Fibroblast of lung (primary cell): ENCODE results near the gene ZNF556.

Experiments
- CTCF ChIP-seq, 2 donors: IDR thresholded peaks in 1 of 2; conservative IDR thresholded peaks in 1 of 2; 1 replicate in 1 of 2; 2 replicates in 1 of 2; pipeline ENCODE4 v1.5.1; 2011 to 2012; ENCODE audit warnings: low read length in 2 of 2, control low read depth in 1 of 2, inconsistent platforms in 1 of 2, low read depth in 1 of 2, mild to moderate bottlenecking in 1 of 2
- EZH2 ChIP-seq: IDR thresholded peaks from 2 replicates; pipeline ENCODE4 v1.5.1; 2012; ENCODE audit warnings: low read length, control low read depth, mild to moderate bottlenecking; ENCODE audit errors: missing control alignments

- TF ChIP-seq CTCF (conservative IDR thresholded peaks at IDR 0.05 in 1 of 2, IDR thresholded peaks at IDR 0.05 in 1 of 2; ENCODE audit: low read depth in 1 of 2, low read length in 2 of 2) = no peak
- no peak for TF ChIP-seq EZH2
Measured at GRCh38 chr19:2858864-2859263, 8.3 kb upstream of the ZNF556 start.
